ENCODE measurements around the gene HVCN1.
A peak's percentile ranks its signal among the peaks of the same experiment; 100 is the strongest.
"Not testable (repeated sequence)": the region's sequence is repeated elsewhere in the genome, so short reads cannot be mapped to it uniquely, and the experiment has no call there.

The HVCN1 gene, protein sequence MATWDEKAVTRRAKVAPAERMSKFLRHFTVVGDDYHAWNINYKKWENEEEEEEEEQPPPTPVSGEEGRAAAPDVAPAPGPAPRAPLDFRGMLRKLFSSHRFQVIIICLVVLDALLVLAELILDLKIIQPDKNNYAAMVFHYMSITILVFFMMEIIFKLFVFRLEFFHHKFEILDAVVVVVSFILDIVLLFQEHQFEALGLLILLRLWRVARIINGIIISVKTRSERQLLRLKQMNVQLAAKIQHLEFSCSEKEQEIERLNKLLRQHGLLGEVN
- total RNA-seq: 2.3 to 6.6 (median 2.4) reads per million in 3 donors

DNA sequence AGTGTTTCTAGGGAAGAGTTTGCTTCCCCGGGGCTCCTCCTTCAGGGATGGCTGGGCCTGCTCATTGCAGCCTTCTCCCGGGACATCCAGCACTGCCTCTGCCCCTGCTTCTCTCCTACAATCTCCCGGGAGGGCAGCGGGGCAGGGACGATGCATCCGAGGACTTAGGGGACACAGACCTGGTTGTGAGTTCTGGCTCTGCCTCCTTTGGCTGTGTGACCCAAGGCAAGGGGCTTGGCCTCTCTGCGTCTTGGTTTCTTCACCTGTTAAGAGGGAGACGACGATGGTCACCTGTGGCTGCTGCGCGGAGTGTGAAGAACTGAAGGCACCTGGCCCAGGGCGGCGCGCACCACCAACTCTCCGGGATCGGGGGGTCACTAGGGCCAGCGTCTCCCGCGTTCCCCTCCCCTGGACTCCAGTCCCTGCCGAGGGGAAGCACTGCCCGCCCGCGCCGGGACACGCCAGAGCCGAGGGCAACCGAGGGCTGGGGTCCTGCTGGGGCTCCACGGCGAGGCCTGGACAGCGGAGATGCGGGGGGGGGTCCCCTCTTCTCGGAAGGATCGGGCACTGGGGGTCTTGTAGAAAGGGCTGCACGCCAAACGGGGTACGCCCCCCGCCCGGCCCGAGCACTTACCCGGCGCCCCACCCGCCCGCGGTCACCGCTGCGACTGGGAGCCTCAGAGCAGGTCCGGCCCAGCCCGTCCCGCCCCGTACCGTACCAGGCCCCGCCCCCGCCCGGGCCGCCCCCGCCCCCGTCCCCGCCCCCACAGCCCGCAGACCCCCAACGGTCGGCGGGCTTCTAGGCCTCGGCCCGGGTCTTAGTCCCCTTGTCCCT is at the start of gene HVCN1:
TSS of gene HVCN1 (minus strand) at position 670 of the 835 bp plus-strand sequence. CDS start 5,870 bp downstream, outside the sequence.
- Histone ChIP-seq H3K4me3 (ENCODE audit: insufficient read depth, low read depth, low read length, poor library complexity, severe bottlenecking) (peak within 1 kb of the TSS; percentile 66), H3K9me3 (ENCODE audit: control insufficient read depth, low read length) (no peaks in the 10 kb centered on the region), H3K36me3 (ENCODE audit: control insufficient read depth, insufficient read depth, low read length) (no peaks in the 10 kb centered on the region), H3K27ac (ENCODE audit: insufficient read depth, low read length, poor library complexity, severe bottlenecking) (peak within 1 kb of the TSS; percentile 53), H3K27me3 (replicated peaks; ENCODE audit: control insufficient read depth, insufficient read depth, low read length, poor library complexity, severe bottlenecking) (no peaks in the 10 kb centered on the region), H3K4me1 (ENCODE audit: control insufficient read depth, insufficient read depth, low read length, poor library complexity, severe bottlenecking) (peaks cover 14% of the 10 kb centered on the region)
- DNase-seq: peak in 2 of 3 donors; percentile 8 to 24

DNA sequence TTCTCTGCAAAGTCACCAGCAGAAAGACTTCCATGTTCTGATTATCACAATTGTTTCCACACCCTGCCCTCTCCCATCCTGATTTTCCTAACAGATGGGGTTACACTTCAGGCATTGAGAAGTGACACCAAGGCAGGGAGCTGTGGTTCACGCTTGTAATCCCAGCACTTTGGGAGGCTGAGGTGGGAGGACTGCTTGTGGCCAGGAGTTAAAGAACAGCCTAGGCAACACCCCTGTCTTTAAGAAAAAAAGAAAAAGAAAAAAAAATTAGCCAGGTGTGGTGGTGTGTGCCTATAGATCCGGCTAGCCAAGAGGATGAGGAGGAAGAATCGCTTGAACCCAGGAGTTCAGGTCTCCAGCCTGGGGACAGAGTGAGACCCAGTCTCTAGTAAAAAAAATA is 48.6 kb upstream of the HVCN1 start:
- no peaks in the 10 kb centered on the region for H3K9me3 ChIP-seq (ENCODE audit: control insufficient read depth, low read length)
- peak overlapping the region; percentile 7 for H3K27ac ChIP-seq (ENCODE audit: insufficient read depth, low read length, poor library complexity, severe bottlenecking)
- DNase-seq: no peak
- H3K27me3 ChIP-seq (replicated peaks; ENCODE audit: control insufficient read depth, insufficient read depth, low read length, poor library complexity, severe bottlenecking): no peaks in the 10 kb centered on the region
- no peak overlapping the region for H3K4me3 ChIP-seq (ENCODE audit: insufficient read depth, low read depth, low read length, poor library complexity, severe bottlenecking)
- peaks cover 28% of the 10 kb centered on the region for H3K4me1 ChIP-seq (ENCODE audit: control insufficient read depth, insufficient read depth, low read length, poor library complexity, severe bottlenecking)
- H3K36me3 ChIP-seq (ENCODE audit: control insufficient read depth, insufficient read depth, low read length): no peaks in the 10 kb centered on the region

DNA sequence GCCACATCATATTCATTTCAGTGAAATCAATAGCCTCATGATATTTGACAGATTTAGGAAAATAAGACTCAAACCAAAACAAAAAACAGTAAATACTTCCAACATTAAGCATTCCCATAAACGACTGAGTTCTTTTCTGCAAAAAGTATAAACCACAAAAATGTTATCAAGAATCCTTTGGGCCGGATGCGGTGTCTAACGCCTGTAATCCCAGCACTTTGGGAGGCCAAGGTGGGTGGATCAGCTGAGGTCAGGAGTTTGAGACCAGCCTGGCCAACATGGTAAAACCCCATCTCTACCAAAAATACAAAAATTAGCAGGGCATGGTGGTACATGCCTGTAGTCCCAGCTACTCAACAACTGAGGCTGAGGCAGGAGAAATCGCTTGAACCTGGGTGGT is 48.1 kb upstream of the HVCN1 start:
- not testable (repeated sequence) for H3K36me3 ChIP-seq (ENCODE audit: control insufficient read depth, insufficient read depth, low read length); H3K9me3 ChIP-seq (ENCODE audit: control insufficient read depth, low read length); H3K27me3 ChIP-seq (replicated peaks; ENCODE audit: control insufficient read depth, insufficient read depth, low read length, poor library complexity, severe bottlenecking); H3K4me3 ChIP-seq (ENCODE audit: insufficient read depth, low read depth, low read length, poor library complexity, severe bottlenecking); DNase-seq; H3K27ac ChIP-seq (ENCODE audit: insufficient read depth, low read length, poor library complexity, severe bottlenecking)
- peaks cover 28% of the 10 kb centered on the region for H3K4me1 ChIP-seq (ENCODE audit: control insufficient read depth, insufficient read depth, low read length, poor library complexity, severe bottlenecking)

DNA sequence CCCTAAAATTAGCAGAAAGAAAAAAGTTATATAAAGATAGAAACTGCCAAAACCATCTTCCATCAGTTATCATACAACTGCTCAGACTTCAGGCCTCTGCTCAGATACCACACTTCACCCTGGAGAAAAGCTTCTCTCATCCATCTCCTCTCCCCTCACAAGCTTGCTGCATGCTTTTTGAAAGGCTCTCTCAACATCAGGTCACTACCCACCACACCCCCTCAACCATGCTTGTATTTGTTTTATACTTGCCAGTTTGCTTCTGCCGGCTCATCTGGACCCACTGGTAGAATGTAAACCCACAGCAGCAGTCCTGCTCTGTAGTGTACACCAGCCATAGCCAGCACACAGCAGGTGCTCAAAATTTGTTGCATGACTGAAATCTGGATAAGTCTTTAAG is 45.0 kb upstream of the HVCN1 start:
- DNase-seq: no peak
- peaks cover 27% of the 10 kb centered on the region for H3K4me1 ChIP-seq (ENCODE audit: control insufficient read depth, insufficient read depth, low read length, poor library complexity, severe bottlenecking)
- H3K4me3 ChIP-seq (ENCODE audit: insufficient read depth, low read depth, low read length, poor library complexity, severe bottlenecking): no peak overlapping the region
- peaks cover 24% of the 10 kb centered on the region for H3K36me3 ChIP-seq (ENCODE audit: control insufficient read depth, insufficient read depth, low read length)
- no peaks in the 10 kb centered on the region for H3K27me3 ChIP-seq (replicated peaks; ENCODE audit: control insufficient read depth, insufficient read depth, low read length, poor library complexity, severe bottlenecking)
- no peak overlapping the region for H3K27ac ChIP-seq (ENCODE audit: insufficient read depth, low read length, poor library complexity, severe bottlenecking)
- H3K9me3 ChIP-seq (ENCODE audit: control insufficient read depth, low read length): no peaks in the 10 kb centered on the region

DNA sequence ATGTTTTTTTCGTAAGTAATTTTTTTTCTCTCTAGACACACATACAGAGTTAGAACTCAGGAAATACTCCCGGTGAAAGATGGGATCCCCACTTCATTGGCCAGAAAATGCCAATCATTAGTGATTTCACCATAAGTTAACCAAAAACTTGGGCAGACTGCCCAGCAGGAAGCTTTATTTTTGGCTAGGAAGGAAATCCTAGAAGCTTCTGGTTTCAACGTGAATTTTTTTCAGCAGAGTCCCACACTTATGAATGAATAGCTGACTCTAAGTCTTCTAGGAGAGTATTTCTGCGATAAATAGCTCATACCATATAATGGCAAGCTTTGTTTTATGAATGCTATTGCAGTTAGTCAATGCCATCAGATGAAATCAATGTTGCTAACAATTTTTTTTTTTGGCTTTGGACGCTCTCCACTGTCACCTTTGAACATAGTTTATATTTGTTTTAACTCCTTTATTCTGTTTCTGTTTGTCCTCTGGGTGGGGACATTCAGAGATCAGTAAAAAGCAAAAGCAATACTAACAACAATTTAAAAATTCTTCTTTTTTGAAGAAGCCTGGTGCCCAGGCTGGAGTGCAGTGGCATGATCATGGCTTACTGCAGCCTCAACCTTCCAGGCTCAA is 44.3 kb upstream of the HVCN1 start:
- peaks cover 27% of the 10 kb centered on the region for H3K4me1 ChIP-seq (ENCODE audit: control insufficient read depth, insufficient read depth, low read length, poor library complexity, severe bottlenecking)
- peaks cover 31% of the 10 kb centered on the region for H3K36me3 ChIP-seq (ENCODE audit: control insufficient read depth, insufficient read depth, low read length)
- H3K27ac ChIP-seq (ENCODE audit: insufficient read depth, low read length, poor library complexity, severe bottlenecking): no peak overlapping the region

DNA sequence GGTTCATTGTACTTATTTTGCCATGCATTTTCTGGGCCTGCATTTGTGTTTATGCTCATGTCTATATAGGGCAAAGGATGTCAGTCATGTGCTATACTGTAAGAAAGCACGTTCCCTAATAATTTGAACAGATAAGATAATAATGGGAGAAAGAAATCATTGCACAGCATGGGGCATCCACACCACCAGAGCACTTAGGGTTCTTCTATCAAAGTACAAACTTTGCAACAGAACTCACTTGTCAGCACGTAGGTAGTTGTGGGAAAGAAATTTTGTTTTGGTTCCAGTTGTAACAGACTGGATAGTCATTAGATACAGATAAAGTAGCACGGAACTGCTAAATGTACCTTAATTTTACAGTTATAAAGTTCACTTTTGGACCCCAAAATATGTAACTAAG is 43.7 kb upstream of the HVCN1 start:
- Histone ChIP-seq H3K27me3 (replicated peaks; ENCODE audit: control insufficient read depth, insufficient read depth, low read length, poor library complexity, severe bottlenecking) (no peaks in the 10 kb centered on the region), H3K27ac (ENCODE audit: insufficient read depth, low read length, poor library complexity, severe bottlenecking) (no peak overlapping the region), H3K4me1 (ENCODE audit: control insufficient read depth, insufficient read depth, low read length, poor library complexity, severe bottlenecking) (peaks cover 22% of the 10 kb centered on the region), H3K9me3 (ENCODE audit: control insufficient read depth, low read length) (no peaks in the 10 kb centered on the region), H3K4me3 (ENCODE audit: insufficient read depth, low read depth, low read length, poor library complexity, severe bottlenecking) (no peak overlapping the region), H3K36me3 (ENCODE audit: control insufficient read depth, insufficient read depth, low read length) (peaks cover 31% of the 10 kb centered on the region)
- no peak for DNase-seq

More for the DNA sequence above, 44.3 kb upstream of the HVCN1 start:
- DNase-seq: no peak
- Histone ChIP-seq H3K9me3 (ENCODE audit: control insufficient read depth, low read length) (no peaks in the 10 kb centered on the region), H3K27me3 (replicated peaks; ENCODE audit: control insufficient read depth, insufficient read depth, low read length, poor library complexity, severe bottlenecking) (no peaks in the 10 kb centered on the region), H3K4me3 (ENCODE audit: insufficient read depth, low read depth, low read length, poor library complexity, severe bottlenecking) (no peak overlapping the region)

DNA sequence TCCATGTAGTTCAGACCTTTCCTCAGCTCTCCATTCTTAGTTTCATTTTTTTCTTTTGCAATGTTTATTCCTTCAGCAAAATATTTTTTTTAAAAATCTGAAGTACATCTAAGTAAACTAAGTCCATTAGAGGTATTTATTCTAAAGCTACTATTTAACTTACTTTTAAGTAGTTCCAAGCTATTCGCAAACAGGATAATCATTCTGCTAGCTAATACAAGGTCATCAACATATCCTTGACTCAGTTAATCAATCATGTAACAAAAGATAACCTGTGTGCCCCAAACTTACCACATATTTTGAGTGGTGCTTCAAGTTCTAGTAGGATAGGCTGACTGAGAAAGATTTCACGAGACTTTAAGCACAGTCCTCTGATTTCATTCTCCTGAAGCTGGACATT is 42.6 kb upstream of the HVCN1 start:
- H3K4me1 ChIP-seq (ENCODE audit: control insufficient read depth, insufficient read depth, low read length, poor library complexity, severe bottlenecking): peaks cover 20% of the 10 kb centered on the region
- no peak overlapping the region for H3K4me3 ChIP-seq (ENCODE audit: insufficient read depth, low read depth, low read length, poor library complexity, severe bottlenecking)
- H3K9me3 ChIP-seq (ENCODE audit: control insufficient read depth, low read length): no peaks in the 10 kb centered on the region
- H3K36me3 ChIP-seq (ENCODE audit: control insufficient read depth, insufficient read depth, low read length): peaks cover 31% of the 10 kb centered on the region
- H3K27ac ChIP-seq (ENCODE audit: insufficient read depth, low read length, poor library complexity, severe bottlenecking): no peak overlapping the region
- no peaks in the 10 kb centered on the region for H3K27me3 ChIP-seq (replicated peaks; ENCODE audit: control insufficient read depth, insufficient read depth, low read length, poor library complexity, severe bottlenecking)
- DNase-seq: no peak

DNA sequence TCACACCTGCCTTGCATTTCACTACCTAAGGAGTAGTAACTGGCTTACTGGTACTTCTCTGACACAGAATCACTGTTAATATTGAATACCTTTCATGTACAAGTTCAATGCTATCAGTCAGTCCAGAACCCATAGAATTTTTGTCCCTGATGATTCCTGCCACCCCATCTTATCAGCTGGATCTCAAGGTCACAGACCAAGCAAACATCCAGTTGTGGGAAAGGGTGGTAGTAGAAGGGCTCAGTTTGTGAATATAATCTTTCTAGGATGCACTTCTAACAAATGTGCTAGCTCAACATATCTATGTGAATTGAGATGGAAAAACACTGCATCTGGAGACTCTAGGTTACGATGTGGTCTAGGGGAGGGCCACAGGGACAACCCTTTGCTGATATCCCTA is 39.7 kb upstream of the HVCN1 start:
- no peak overlapping the region for H3K4me3 ChIP-seq (ENCODE audit: insufficient read depth, low read depth, low read length, poor library complexity, severe bottlenecking)
- peaks cover 12% of the 10 kb centered on the region for H3K4me1 ChIP-seq (ENCODE audit: control insufficient read depth, insufficient read depth, low read length, poor library complexity, severe bottlenecking)
- H3K27me3 ChIP-seq (replicated peaks; ENCODE audit: control insufficient read depth, insufficient read depth, low read length, poor library complexity, severe bottlenecking): no peaks in the 10 kb centered on the region
- peaks cover 56% of the 10 kb centered on the region for H3K36me3 ChIP-seq (ENCODE audit: control insufficient read depth, insufficient read depth, low read length)
- no peaks in the 10 kb centered on the region for H3K9me3 ChIP-seq (ENCODE audit: control insufficient read depth, low read length)
- DNase-seq: no peak
- no peak overlapping the region for H3K27ac ChIP-seq (ENCODE audit: insufficient read depth, low read length, poor library complexity, severe bottlenecking)

DNA sequence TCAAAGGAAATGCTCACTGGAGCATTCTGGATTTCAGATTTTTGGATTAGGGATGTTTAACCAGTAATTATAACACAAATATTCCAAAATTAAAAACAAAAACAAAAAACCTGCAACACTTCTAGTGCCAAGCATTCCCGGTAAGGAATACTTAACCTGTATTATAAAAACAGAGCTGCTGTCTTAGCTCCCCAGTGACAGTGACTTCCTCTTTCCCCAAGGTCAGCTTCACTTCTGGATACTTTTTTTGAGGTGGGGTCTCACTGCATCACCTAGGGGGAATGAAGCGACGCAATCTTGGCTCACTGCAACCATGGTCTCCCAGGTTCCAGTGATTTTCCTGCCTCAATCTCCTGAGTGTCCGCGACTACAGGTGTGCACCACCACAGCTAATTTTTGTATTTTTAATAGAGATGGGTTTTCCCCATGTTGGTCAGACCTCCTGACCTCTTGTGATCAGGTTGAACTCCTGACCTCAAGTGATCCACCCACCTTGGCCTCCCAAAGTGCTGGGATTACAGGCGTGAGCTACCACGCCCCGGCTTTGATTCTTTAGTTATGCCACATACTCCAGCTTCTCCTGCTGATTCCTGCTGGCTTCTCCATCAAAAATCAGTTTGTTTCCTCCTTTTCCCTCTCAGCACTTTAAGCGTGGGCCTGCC is 37.9 kb upstream of the HVCN1 start:
- Histone ChIP-seq H3K36me3 (ENCODE audit: control insufficient read depth, insufficient read depth, low read length) (peaks cover 70% of the 10 kb centered on the region), H3K27me3 (replicated peaks; ENCODE audit: control insufficient read depth, insufficient read depth, low read length, poor library complexity, severe bottlenecking) (no peaks in the 10 kb centered on the region), H3K4me3 (ENCODE audit: insufficient read depth, low read depth, low read length, poor library complexity, severe bottlenecking) (no peak overlapping the region), H3K4me1 (ENCODE audit: control insufficient read depth, insufficient read depth, low read length, poor library complexity, severe bottlenecking) (peaks cover 12% of the 10 kb centered on the region), H3K27ac (ENCODE audit: insufficient read depth, low read length, poor library complexity, severe bottlenecking) (peak overlapping the region; percentile 27), H3K9me3 (ENCODE audit: control insufficient read depth, low read length) (no peaks in the 10 kb centered on the region)
- DNase-seq: no peak
